Stimulated activated naive CD8-positive, alpha-beta T cell treated with anti-CD3 and anti-CD28 coated beads, Interleukin-15, amount 100 ng/mL, for 72 hours (primary cell): ENCODE results near the gene NAPA.

Experiments
- ATAC-seq: fragments of 150-1000 bp; cut with Tn5 transposase; 2 replicates; pipeline ENCODE4 v1.10.0; 2021; ENCODE audit warnings: mild to moderate bottlenecking, moderate library complexity
- DNase-seq, 2 donors: peaks; one replicate each; pipeline ENCODE4 v3.0.0; 2021 to 2022
- H3K27ac Mint-ChIP-seq, 2 donors: one replicate each; pipeline ENCODE4 v1.8.0; 2022; ENCODE audit warnings: mild to moderate bottlenecking in 2 of 2, mixed read lengths in 2 of 2, moderate library complexity in 2 of 2
- H3K27me3 Mint-ChIP-seq: one replicate; pipeline ENCODE4 v1.8.0; 2022; ENCODE audit warnings: mixed read lengths
- H3K4me1 Mint-ChIP-seq: one replicate; pipeline ENCODE4 v1.8.0; 2022; ENCODE audit warnings: mild to moderate bottlenecking, mixed read lengths
- H3K4me3 Mint-ChIP-seq, 2 donors: one replicate each; pipeline ENCODE4 v1.8.0; 2022; ENCODE audit warnings: mild to moderate bottlenecking in 2 of 2, mixed read lengths in 2 of 2, moderate library complexity in 1 of 2
- H3K9me3 Mint-ChIP-seq, 2 donors: one replicate each; pipeline ENCODE4 v1.8.0; 2022; ENCODE audit warnings: mixed read lengths in 2 of 2

NAPA gene

GRCh38 chr19:47537493-47537892, 22.6 kb upstream of the NAPA start:
- Mint-ChIP-seq H3K4me1 (peaks cover 30% of the 10 kb centered on the region), H3K9me3 (no peaks in the 10 kb centered on the region), H3K27ac (no peak overlapping the region), H3K27me3 (no peaks in the 10 kb centered on the region), H3K4me3 (no peak overlapping the region)
- no peak for DNase-seq
- ATAC-seq = no peak

GRCh38 chr19:47534628-47535027, 19.8 kb upstream of the NAPA start:
- no peak overlapping the region for H3K4me3 Mint-ChIP-seq
- H3K27ac Mint-ChIP-seq = no peak overlapping the region
- H3K9me3 Mint-ChIP-seq = no peaks in the 10 kb centered on the region
- DNase-seq (no peak), ATAC-seq (no peak)
- peaks cover 5% of the 10 kb centered on the region for H3K27me3 Mint-ChIP-seq
- peaks cover 2% of the 10 kb centered on the region for H3K4me1 Mint-ChIP-seq

GRCh38 chr19:47531640-47532387, 17.0 kb upstream of the NAPA start:
- ATAC-seq = no peak
- Mint-ChIP-seq H3K27ac (peak overlapping the region; percentile 19 to 91), H3K4me1 (no peaks in the 10 kb centered on the region), H3K27me3 (peaks cover 5% of the 10 kb centered on the region), H3K4me3 (no peak overlapping the region), H3K9me3 (no peaks in the 10 kb centered on the region)
- no peak for DNase-seq

DNA sequence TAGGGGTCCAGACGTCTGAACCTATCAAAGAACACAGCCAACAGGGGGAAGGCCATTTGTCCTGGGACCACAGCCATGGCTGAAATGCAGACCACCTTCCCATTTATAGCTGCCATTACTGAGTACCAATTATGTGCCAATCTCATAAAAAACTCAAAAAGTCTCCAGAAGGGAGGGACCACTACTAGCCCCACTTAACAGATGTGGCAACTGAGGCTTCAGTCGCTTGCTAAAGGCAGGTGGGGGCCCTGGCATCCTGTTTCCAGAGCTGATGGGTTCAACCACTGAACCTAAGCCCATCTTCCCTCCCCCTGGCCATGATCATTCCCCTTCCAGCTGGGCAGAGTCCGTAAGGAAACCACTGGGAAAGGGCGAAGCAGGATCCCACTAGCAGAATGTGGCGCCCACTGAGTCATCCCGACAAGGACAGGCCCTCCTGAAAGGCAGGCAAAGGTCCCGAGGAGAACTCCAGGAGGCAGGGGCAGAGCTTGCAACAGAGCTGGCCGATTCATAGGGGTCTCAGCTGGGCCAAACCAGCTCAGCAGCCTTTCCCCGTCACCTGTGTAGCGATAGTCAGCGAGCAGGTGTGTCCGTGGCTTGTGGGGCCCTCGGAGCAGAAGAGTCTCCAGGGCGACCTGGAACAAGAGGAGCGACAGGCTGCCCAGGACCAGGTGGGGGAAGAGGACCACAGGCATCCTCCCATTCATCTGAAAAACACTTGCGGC, 14.3 kb upstream of the NAPA start:
- Mint-ChIP-seq H3K9me3 (no peaks in the 10 kb centered on the region), H3K4me1 (no peaks in the 10 kb centered on the region), H3K4me3 (no peak overlapping the region), H3K27me3 (peaks cover 5% of the 10 kb centered on the region), H3K27ac (no peak overlapping the region)
- ATAC-seq = no peak
- DNase-seq = no peak

DNA sequence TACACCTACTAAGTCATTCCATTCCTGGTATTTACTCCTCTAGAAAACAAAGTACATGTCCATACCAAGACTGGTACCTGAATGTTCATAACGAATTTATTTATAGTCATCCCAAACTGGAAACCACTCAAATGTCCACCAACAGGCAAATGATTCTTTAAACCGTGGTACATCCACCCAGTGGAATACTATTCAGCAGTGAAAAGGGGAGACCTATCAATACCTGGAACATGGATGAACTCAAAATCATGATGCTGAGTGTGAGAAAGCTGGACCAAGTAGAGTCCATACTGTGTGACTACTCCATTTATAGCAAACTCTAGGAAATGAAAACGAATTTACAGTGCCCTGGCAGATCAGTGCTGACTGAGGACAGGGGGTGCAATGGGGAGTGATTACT, 11.9 kb upstream of the NAPA start:
- peaks cover 15% of the 10 kb centered on the region for H3K27me3 Mint-ChIP-seq
- H3K27ac Mint-ChIP-seq = no peak overlapping the region
- H3K9me3 Mint-ChIP-seq = no peaks in the 10 kb centered on the region
- no peak for ATAC-seq
- no peak for DNase-seq
- no peak overlapping the region for H3K4me3 Mint-ChIP-seq
- peaks cover 4% of the 10 kb centered on the region for H3K4me1 Mint-ChIP-seq

- Mint-ChIP-seq H3K4me1 (peaks cover 34% of the 10 kb centered on the region), H3K4me3 (no peak overlapping the region), H3K9me3 (no peaks in the 10 kb centered on the region), H3K27me3 (peaks cover 25% of the 10 kb centered on the region), H3K27ac (no peak overlapping the region)
- DNase-seq = no peak
- ATAC-seq = no peak
Measured at GRCh38 chr19:47523473-47523872, 8.6 kb upstream of the NAPA start.

GRCh38 chr19:47521473-47522180, 6.8 kb upstream of the NAPA start:
- DNase-seq = no peak
- Mint-ChIP-seq H3K9me3 (no peaks in the 10 kb centered on the region), H3K4me1 (peaks cover 53% of the 10 kb centered on the region), H3K27me3 (peaks cover 25% of the 10 kb centered on the region), H3K4me3 (no peak overlapping the region), H3K27ac (peak overlapping the region; percentile 49 to 83)
- no peak for ATAC-seq

GRCh38 chr19:47520839-47521238, 6.0 kb upstream of the NAPA start:
- no peak overlapping the region for H3K27ac Mint-ChIP-seq
- no peak for DNase-seq
- peaks cover 25% of the 10 kb centered on the region for H3K27me3 Mint-ChIP-seq
- no peak for ATAC-seq
- no peak overlapping the region for H3K4me3 Mint-ChIP-seq
- no peaks in the 10 kb centered on the region for H3K9me3 Mint-ChIP-seq
- H3K4me1 Mint-ChIP-seq = peaks cover 61% of the 10 kb centered on the region

GRCh38 chr19:47520343-47520806, 5.5 kb upstream of the NAPA start:
- no peak for DNase-seq
- Mint-ChIP-seq H3K27ac (no peak overlapping the region), H3K4me1 (peaks cover 65% of the 10 kb centered on the region), H3K4me3 (no peak overlapping the region), H3K9me3 (no peaks in the 10 kb centered on the region), H3K27me3 (peaks cover 25% of the 10 kb centered on the region)
- no peak for ATAC-seq

- no peak overlapping the region for H3K4me3 Mint-ChIP-seq
- H3K27me3 Mint-ChIP-seq = peaks cover 23% of the 10 kb centered on the region
- peaks cover 79% of the 10 kb centered on the region for H3K4me1 Mint-ChIP-seq
- peak overlapping the region in 1 of 2 donors; percentile 91 for H3K27ac Mint-ChIP-seq
- no peak for ATAC-seq
- no peaks in the 10 kb centered on the region for H3K9me3 Mint-ChIP-seq
- no peak for DNase-seq
Measured at GRCh38 chr19:47518854-47519253, 4.0 kb upstream of the NAPA start.

DNA sequence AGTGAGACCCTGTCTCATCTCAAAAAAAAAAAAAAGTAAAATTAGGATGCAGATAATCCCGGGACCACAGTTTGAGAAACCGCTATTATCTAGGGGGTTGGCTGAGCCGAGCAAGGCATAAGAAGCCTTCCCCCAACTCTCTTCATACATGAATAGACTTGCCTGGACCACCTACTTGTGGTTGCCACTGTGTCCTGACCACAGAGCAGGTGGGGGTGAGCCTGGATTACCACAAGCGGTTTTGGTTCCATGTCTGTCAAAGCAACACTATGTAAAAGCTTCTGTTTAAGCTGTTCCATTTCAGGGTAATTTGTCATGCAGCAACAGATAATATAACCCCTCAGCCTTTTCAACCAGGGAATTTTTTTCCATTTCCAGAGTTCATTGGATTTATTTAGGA, 3.3 kb upstream of the NAPA start:
- H3K9me3 Mint-ChIP-seq = no peaks in the 10 kb centered on the region
- peak overlapping the region in 1 of 2 donors; percentile 91 for H3K27ac Mint-ChIP-seq
- H3K4me3 Mint-ChIP-seq = peak overlapping the region; percentile 56 to 68
- peaks cover 16% of the 10 kb centered on the region for H3K27me3 Mint-ChIP-seq
- H3K4me1 Mint-ChIP-seq = peaks cover 86% of the 10 kb centered on the region
- ATAC-seq = peak; percentile 37
- peak; percentile 74 to 83 for DNase-seq

GRCh38 chr19:47514151-47514868, 553 bp downstream of the NAPA start:
- Mint-ChIP-seq H3K9me3 (no peaks in the 10 kb centered on the region), H3K4me1 (peaks cover 98% of the 10 kb centered on the region), H3K27ac (peak overlapping the region; percentile 100), H3K4me3 (peak overlapping the region; percentile 97 to 98), H3K27me3 (peaks cover 1% of the 10 kb centered on the region)
- peak; percentile 3 for ATAC-seq
- peak in 1 of 2 donors; percentile 26 for DNase-seq

DNA sequence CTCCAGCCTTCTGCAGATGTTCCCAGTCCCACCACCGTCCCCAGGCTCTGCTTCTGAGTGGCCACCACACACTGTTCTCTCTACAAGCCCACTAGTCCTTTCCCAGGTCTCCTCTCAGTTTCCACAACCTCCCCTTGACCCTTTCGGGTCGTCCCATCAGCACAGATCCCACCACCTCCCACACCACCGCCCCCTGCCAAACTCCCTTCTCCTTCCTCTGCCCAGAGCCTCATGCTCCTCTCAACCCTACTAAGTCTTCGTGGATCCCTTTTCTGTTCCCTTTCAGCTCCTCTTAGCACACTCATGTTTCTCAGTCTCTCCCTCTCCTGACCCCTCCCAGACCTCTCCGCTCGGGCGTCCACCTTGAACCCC, 1.9 kb downstream of the NAPA start:
- Mint-ChIP-seq H3K9me3 (no peaks in the 10 kb centered on the region), H3K27ac (peak overlapping the region; percentile 59 to 100)

GRCh38 chr19:47512183-47512947, 2.5 kb downstream of the NAPA start:
- Mint-ChIP-seq H3K4me1 (peaks cover 82% of the 10 kb centered on the region), H3K4me3 (peak overlapping the region; percentile 97 to 98)
- no peak for DNase-seq

More for the DNA sequence above, 1.9 kb downstream of the NAPA start:
- ATAC-seq = no peak
- no peaks in the 10 kb centered on the region for H3K27me3 Mint-ChIP-seq
- no peak for DNase-seq
- H3K4me1 Mint-ChIP-seq = peaks cover 84% of the 10 kb centered on the region
- H3K4me3 Mint-ChIP-seq = peak overlapping the region; percentile 97 to 98

DNA sequence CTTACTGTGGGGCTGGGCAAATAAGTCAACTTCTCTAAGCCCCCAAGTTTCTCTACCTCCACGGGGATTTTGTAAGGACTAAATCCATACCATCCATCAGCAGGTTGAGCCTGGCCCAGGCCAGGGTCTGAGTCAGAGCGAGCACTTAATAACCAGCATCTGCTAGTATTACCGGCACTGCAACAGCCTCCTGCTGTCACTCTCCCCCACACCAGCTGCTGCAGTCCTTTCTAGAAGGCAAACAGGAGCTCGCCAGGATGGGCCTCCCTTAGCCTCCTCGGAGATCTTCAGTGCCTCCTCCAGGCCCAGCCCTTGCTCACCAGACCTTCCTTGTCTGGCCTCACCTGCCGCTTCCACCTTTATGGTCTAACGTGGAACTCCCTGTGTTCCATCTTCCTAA, 3.2 kb downstream of the NAPA start:
- Mint-ChIP-seq H3K27me3 (no peaks in the 10 kb centered on the region), H3K9me3 (no peaks in the 10 kb centered on the region), H3K27ac (peak overlapping the region in 1 of 2 donors; percentile 46), H3K4me3 (no peak overlapping the region), H3K4me1 (peaks cover 79% of the 10 kb centered on the region)
- DNase-seq (no peak), ATAC-seq (no peak)

More at GRCh38 chr19:47512183-47512947, 2.5 kb downstream of the NAPA start:
- Mint-ChIP-seq H3K9me3 (no peaks in the 10 kb centered on the region), H3K27me3 (no peaks in the 10 kb centered on the region), H3K27ac (peak overlapping the region; percentile 70 to 81)
- ATAC-seq = no peak
